ENCODE data around the gene NRDC.

DNA sequence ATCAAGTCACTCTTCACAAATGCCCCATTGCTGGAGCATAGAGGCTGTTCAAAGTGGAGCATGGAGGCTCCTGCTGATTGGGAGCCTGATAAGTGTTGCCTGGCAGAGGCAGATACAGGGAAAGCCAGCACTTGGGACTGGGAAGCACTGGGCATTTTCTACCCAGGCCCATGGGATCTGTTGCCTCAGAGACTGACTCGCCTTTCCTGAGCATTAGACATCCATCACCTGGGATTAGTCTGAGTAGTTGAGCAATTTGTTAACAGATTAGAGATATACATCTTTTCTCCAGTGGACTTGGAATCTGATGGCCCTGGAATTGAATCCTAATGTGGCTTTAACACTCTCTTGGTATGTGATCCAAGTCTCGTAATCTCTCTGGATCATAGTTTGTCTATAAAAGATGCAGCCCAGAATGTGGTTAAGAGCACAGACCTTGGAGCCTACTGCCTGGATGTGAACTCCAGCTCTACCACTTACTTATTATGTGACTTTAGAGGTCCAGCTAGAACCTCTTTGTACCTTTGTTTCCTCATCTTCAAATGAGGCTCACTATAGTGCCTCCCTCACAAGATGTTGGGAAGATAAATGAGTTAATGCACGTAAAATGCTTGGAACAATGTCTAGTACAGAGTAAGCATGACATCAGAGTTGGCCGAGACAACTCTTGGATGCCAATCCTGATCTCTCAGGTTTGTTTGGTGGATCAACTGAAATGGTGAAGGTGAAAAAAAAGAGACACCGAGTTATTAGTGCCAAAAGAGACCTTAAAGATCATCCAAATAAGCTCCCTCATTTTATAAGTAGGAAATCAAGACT lies 38.3 kb upstream of the NRDC start:
- no peak for TF ChIP-seq POLR2AphosphoS5 (IDR thresholded peaks at IDR 0.05; ENCODE audit: low read depth, low read length)
- TF ChIP-seq, protein P1, sequence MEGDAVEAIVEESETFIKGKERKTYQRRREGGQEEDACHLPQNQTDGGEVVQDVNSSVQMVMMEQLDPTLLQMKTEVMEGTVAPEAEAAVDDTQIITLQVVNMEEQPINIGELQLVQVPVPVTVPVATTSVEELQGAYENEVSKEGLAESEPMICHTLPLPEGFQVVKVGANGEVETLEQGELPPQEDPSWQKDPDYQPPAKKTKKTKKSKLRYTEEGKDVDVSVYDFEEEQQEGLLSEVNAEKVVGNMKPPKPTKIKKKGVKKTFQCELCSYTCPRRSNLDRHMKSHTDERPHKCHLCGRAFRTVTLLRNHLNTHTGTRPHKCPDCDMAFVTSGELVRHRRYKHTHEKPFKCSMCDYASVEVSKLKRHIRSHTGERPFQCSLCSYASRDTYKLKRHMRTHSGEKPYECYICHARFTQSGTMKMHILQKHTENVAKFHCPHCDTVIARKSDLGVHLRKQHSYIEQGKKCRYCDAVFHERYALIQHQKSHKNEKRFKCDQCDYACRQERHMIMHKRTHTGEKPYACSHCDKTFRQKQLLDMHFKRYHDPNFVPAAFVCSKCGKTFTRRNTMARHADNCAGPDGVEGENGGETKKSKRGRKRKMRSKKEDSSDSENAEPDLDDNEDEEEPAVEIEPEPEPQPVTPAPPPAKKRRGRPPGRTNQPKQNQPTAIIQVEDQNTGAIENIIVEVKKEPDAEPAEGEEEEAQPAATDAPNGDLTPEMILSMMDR (IDR thresholded peaks at IDR 0.05 in 2 of 3, conservative IDR thresholded peaks at IDR 0.05 in 1 of 3; ENCODE audit: borderline replicate concordance in 1 of 3, insufficient read depth in 1 of 3, low read depth in 2 of 3, low read length in 2 of 3): no peak
- TF ChIP-seq FOSL1 (IDR thresholded peaks at IDR 0.05; ENCODE audit: low read depth): no peak
- no peak for TF ChIP-seq ELF1 (IDR thresholded peaks at IDR 0.05; ENCODE audit: borderline replicate concordance, low read depth)
